Ovary (tissue), 9 donors: Measurements from ENCODE around the gene PCDH8. TPM values are rescaled to one million over a fixed set of nuclear protein-coding genes. Genes with fewer than 3 reads are reported as not detected.

ENCODE experiments used
- DNase-seq, 5 donors: peaks; one replicate each; pipeline ENCODE4 v3.0.0-alpha.2; 2019 to 2020
- H3K27ac ChIP-seq, 2 donors: fragments of 200-600 bp; one replicate each; pipeline versions ENCODE4 v1.5.1 to v1.8.0; 2019 to 2022
- H3K27me3 ChIP-seq: fragments of 200-600 bp; one replicate; pipeline ENCODE4 v1.8.0; 2022
- H3K36me3 ChIP-seq: fragments of 200-600 bp; sonication (generic); one replicate; pipeline ENCODE4 v1.5.1; 2019
- H3K4me1 ChIP-seq: one replicate; pipeline ENCODE4 v1.8.1; 2013; ENCODE audit warnings: mild to moderate bottlenecking, moderate library complexity; ENCODE audit not compliant: insufficient read depth
- H3K4me3 ChIP-seq: fragments of 200-600 bp; sonication (generic); one replicate; pipeline ENCODE4 v1.5.1; 2017
- H3K9me3 ChIP-seq, 2 donors: fragments of 200-600 bp in 1 of 2; sonication (generic) in 1 of 2; one replicate each; pipeline versions ENCODE4 v1.5.1 to v1.8.1; 2013 to 2019; ENCODE audit warnings: mild to moderate bottlenecking in 1 of 2, moderate library complexity in 1 of 2
- EP300 ChIP-seq: sonication (generic); formaldehyde crosslinking; IDR thresholded peaks from one replicate; pipeline ENCODE4 v1.6.1; 2017; ENCODE audit warnings: antibody characterized with exemption
- POLR2A ChIP-seq: fragments of 450-650 bp; IDR thresholded peaks from one replicate; pipeline ENCODE4 v1.6.1; 2017; ENCODE audit warnings: antibody characterized with exemption, mild to moderate bottlenecking, moderate library complexity
- WGBS, 3 donors: extraction: QIAGEN DNeasy Blood & Tissue Kit in 1 of 3; methylation state at CpG; one replicate each; pipeline versions ENCODE4 v1.1.5 to v1.1.7; 2013 to 2017; 5-methylcytosine and 5-hydroxymethylcytosine counted together
- intact Hi-C, 4 donors: fragments of 100-400 bp; cut with DNase I; formaldehyde crosslinking; loops; one replicate each; pipeline versions ENCODE4 v1.11.0 to v1.15.1; 2022 to 2023
- polyA plus RNA-seq, 2 donors: library from polyadenylated mRNA; stranded (reverse); fragments of 200-250 nt in 1 of 2; fragments of 350-450 nt in 1 of 2; fragmentation: Illumina TruSeq in 1 of 2; extraction: RNeasy Lipid Tissue Mini Kit (QIAGEN cat#74804) in 1 of 2; gene quantifications; one replicate each; pipeline ENCODE4 v1.2.3, GENCODE V29; 2013 to 2014
- total RNA-seq, 7 donors: library from RNA; depleted of rRNA in 2 of 7; stranded (reverse); fragments of >200 nt in 2 of 7; fragmentation: NEBNext Ultra II Directional in 3 of 7; extraction: Animal tissue kit (Norgen Biotek cat#: 25700) in 3 of 7; gene quantifications; one replicate each; pipeline versions ENCODE4 v1.1.0 to v1.2.4, GENCODE V29; 2016 to 2023
- TF ChIP-seq, protein P1 (sequence below), 3 donors: fragments of 450-650 bp in 2 of 3; fragments of 200-600 bp in 1 of 3; IDR thresholded peaks; one replicate each; pipeline versions ENCODE4 v1.5.1 to v1.8.0; 2016 to 2022; ENCODE audit warnings: antibody characterized with exemption in 3 of 3, mild to moderate bottlenecking in 1 of 3
- donor health status: DM: no; HTN: no; CAD: no; lungs with moderate emphysema.
- donor health status: DM: no; HTN: no; CAD: no.
- donor health status: Bipolar disorder and iron deficiency.
- donor health status: DM: yes; HTN: yes; CAD: no.
- donor health status: DM: no; HTN: no; CAD: no.
- donor health status: DM: yes; HTN: yes; CAD: no.

Gene PCDH8
- total and polyA plus RNA-seq, 9 donors: 0.06 TPM; not detected in 8

DNA sequence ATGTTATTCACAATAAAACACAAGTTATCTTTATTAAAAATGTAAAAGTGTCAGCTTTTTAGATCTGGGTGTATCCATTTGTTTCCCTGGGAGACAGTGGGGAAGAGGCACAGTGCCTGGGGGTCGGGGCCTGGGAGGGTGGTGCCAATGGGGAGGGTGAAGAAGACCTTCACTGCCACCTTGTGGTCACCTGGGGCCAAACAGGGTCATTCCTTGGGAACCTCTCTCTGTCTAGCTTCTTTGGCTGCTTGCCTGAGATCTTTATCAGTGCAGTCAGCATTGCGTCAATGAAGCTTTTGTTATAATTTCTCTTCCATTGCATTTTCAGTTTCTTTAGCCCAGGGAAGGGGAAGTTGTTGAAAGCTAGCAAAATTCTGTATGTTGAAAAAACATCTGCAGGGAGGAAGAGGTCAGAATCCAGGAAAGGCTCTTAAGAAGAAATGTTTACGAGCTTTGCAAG, 39.1 kb downstream of the PCDH8 start:
- DNase-seq: no peak
- Histone ChIP-seq H3K27ac (no peak overlapping the region), H3K36me3 (no peaks in the 10 kb centered on the region), H3K4me1 (no peaks in the 10 kb centered on the region), H3K27me3 (no peaks in the 10 kb centered on the region), H3K9me3 (no peaks in the 10 kb centered on the region), H3K4me3 (no peak overlapping the region)
- TF ChIP-seq, protein P1, sequence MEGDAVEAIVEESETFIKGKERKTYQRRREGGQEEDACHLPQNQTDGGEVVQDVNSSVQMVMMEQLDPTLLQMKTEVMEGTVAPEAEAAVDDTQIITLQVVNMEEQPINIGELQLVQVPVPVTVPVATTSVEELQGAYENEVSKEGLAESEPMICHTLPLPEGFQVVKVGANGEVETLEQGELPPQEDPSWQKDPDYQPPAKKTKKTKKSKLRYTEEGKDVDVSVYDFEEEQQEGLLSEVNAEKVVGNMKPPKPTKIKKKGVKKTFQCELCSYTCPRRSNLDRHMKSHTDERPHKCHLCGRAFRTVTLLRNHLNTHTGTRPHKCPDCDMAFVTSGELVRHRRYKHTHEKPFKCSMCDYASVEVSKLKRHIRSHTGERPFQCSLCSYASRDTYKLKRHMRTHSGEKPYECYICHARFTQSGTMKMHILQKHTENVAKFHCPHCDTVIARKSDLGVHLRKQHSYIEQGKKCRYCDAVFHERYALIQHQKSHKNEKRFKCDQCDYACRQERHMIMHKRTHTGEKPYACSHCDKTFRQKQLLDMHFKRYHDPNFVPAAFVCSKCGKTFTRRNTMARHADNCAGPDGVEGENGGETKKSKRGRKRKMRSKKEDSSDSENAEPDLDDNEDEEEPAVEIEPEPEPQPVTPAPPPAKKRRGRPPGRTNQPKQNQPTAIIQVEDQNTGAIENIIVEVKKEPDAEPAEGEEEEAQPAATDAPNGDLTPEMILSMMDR (IDR thresholded peaks at IDR 0.05): no peak
- TF ChIP-seq EP300 (no peak), POLR2A (no peak)
- intact Hi-C loops: no loop called here
- 28 to 37% (median 28%) methylated on average over 3 of the region's 3 CpGs for WGBS, 3 donors

DNA sequence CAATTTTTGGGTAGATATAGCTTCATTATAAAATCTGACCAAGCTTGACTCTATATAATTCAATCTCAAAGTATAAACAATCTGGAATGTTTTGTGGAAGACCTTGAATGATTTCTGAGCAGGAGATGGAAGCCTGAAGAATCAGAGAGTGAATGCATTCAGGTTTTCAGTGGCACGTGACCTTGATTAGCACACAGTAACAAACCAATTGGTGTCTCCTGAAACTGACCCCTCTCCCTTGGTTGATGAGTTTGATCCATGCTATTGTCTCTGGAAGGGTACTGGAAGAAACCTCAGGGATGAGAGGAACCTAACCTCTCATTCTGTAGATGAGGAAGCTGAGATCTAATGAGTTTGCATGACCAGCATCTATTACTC, 39.6 kb downstream of the PCDH8 start:
- Histone ChIP-seq H3K36me3 (no peaks in the 10 kb centered on the region), H3K4me1 (no peaks in the 10 kb centered on the region), H3K9me3 (no peaks in the 10 kb centered on the region), H3K27me3 (no peaks in the 10 kb centered on the region), H3K27ac (no peak overlapping the region), H3K4me3 (no peak overlapping the region)
- 71 to 82% (median 77%) methylated on average over 1 of the region's 1 CpG for WGBS, 3 donors
- DNase-seq: no peak
- no peak for TF ChIP-seq POLR2A
- TF ChIP-seq, protein P1 (IDR thresholded peaks at IDR 0.05): no peak
- no peak for TF ChIP-seq EP300
- intact Hi-C loops: no loop called here

DNA sequence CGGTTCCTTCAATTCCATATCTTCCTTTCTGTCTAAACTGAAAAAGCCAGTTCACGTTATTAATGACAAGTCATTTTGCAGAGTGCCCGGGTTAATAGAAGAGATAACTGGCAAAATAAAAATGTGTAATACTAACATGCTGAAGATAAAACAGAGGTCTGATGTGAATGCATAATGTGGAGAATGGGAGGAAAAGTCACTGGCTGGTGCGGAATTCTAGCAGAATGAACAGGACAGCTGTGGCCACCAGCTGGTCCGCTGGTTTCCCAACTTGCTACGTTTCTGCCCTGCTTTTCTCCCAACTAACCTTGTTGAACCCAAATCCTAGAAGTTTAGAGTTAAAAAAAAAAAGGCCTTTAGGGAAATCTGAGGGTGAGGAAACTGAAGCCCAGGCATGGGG, 42.4 kb downstream of the PCDH8 start:
- H3K4me1 ChIP-seq: no peaks in the 10 kb centered on the region
- no peak for DNase-seq
- intact Hi-C loops: no loop called here
- H3K27me3 ChIP-seq: no peaks in the 10 kb centered on the region
- TF ChIP-seq EP300 (no peak), POLR2A (no peak)
- TF ChIP-seq, protein P1 (IDR thresholded peaks at IDR 0.05): no peak
- H3K9me3 ChIP-seq: no peaks in the 10 kb centered on the region
- 61 to 75% (median 66%) methylated on average over 6 of the region's 6 CpGs for WGBS, 3 donors
- no peak overlapping the region for H3K4me3 ChIP-seq
- no peaks in the 10 kb centered on the region for H3K36me3 ChIP-seq
- H3K27ac ChIP-seq: no peak overlapping the region

DNA sequence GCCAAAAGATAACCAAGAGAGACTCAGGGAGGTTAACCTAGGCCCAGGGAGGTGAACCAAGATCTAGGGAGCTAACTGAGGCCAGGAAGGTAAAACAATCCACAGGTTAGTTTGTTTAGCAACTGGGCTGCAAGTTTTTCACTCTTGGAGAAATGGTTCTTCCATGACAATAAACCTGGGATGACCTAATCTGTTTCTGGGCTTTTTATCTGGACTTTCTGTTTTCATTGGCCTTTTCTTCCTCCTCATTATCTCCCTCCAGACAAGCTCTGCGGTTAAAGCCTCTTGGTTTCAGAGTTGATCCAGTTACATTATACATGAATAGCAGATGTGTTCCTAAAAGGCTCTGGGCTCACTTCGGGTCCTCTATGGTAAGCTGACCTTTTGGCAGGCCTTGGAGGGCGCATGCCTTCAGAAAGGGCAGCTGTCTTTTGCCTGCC, 44.2 kb downstream of the PCDH8 start:
- H3K4me3 ChIP-seq: no peak overlapping the region
- H3K9me3 ChIP-seq: no peaks in the 10 kb centered on the region
- H3K27ac ChIP-seq: no peak overlapping the region
- no peaks in the 10 kb centered on the region for H3K4me1 ChIP-seq
- H3K27me3 ChIP-seq: no peaks in the 10 kb centered on the region
- no peak for DNase-seq
- no peak for TF ChIP-seq POLR2A
- TF ChIP-seq, protein P1 (IDR thresholded peaks at IDR 0.05): no peak
- TF ChIP-seq EP300: no peak
- intact Hi-C loops: no loop called here
- no peaks in the 10 kb centered on the region for H3K36me3 ChIP-seq
- WGBS, 3 donors: 27 to 34% (median 31%) methylated on average over 3 of the region's 3 CpGs

DNA sequence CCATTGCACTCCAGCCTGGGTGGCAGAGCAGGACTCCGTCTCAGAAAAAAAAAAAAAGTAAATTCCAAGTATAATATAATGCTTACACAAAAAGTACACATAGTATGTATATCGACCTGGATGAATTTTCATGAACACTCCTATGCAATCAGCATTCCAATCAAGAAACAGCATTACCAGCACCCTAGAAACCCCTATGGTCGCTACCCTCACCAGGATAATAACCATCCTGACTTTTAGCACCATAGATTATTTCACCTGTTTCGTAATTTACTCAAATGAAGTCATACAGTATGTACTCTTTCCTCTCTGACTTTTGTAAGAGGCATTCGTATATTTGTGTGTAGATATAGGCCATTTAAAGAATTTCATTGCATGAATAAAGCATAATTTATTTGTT, 47.6 kb downstream of the PCDH8 start:
- H3K27me3 ChIP-seq: no peaks in the 10 kb centered on the region
- TF ChIP-seq POLR2A (no peak), EP300 (no peak)
- TF ChIP-seq, protein P1 (IDR thresholded peaks at IDR 0.05): no peak
- 67 to 80% (median 80%) methylated on average over 5 of the region's 5 CpGs for whole genome bisulfite sequencing, 3 donors
- no peaks in the 10 kb centered on the region for H3K9me3 ChIP-seq
- H3K27ac ChIP-seq: no peak overlapping the region
- DNase-seq: no peak
- no peaks in the 10 kb centered on the region for H3K4me1 ChIP-seq
- no peaks in the 10 kb centered on the region for H3K36me3 ChIP-seq
- intact Hi-C loops: no loop called here
- H3K4me3 ChIP-seq: no peak overlapping the region
